ENCODE data around the gene CHD1L. TPM values are rescaled to one million over a fixed set of nuclear protein-coding genes. Genes with fewer than 3 reads are reported as not detected.
"Not testable (repeated sequence)": the region's sequence is repeated elsewhere in the genome, so short reads cannot be mapped to it uniquely, and the experiment has no call there.

The CHD1L gene
- total RNA-seq (2022) (73.6 and 81.5 TPM in 2 replicates), Bru-seq, nascent RNA (percentile 93 among the genes with signal in this experiment), BruChase-seq, experiment 1, labeled RNA remaining after a 6-hour chase (percentile 84 among the genes with signal in this experiment), BruChase-seq, experiment 2, labeled RNA remaining after a 2-hour chase (percentile 95 among the genes with signal in this experiment)
- long read RNA-seq, transcript CHD1L-203 (17 exons, 2,358 nt) = minor isoform, 9 of 275 reads
- long read RNA-seq, transcript CHD1L-202 (23 exons, 2,967 nt) = major isoform, 182 of 275 reads
- long read RNA-seq, partial matches to known transcripts = 18 of 275 reads
- long read RNA-seq, other reads (novel, unspliced or antisense) = 64 of 275 reads

GRCh38 chr1:147242449-147243227 is at the start of gene CHD1L:
Gene CHD1L (plus strand): TSS chr1:147242684. CDS start chr1:147242704, 20 bp downstream.
- no peaks in the 10 kb centered on the region for H3K27me3 Mint-ChIP-seq (ENCODE audit: insufficient read depth, unreplicated experiment)
- BruUV-seq (replicated peaks) = no TSS peak
- intact Hi-C loops (cut with micrococcal nuclease) = loop anchor here (1.0 to 10.0 kb wide), 6 partner anchors 30 to 308 kb away; partner anchors contain the start of genes NBPF12 and PRKAB2
- peaks cover 42% of the 10 kb centered on the region for H3K4me1 Mint-ChIP-seq (ENCODE audit: insufficient read depth, unreplicated experiment)
- no peaks in the 10 kb centered on the region for H3K9me3 Mint-ChIP-seq (ENCODE audit: unreplicated experiment)
- POLR2A ChIA-PET = interaction anchor here (0.6 to 7.0 kb wide), 28 partner anchors 10 to 304 kb away, joined by 3 to 298 read pairs (median 4); partner anchors contain the start of genes FMO5 and PRKAB2
- DNase-seq (ENCODE audit: unreplicated experiment) = peak; percentile 98
- H3K4me3 Mint-ChIP-seq (ENCODE audit: unreplicated experiment) = peak within 1 kb of the TSS; percentile 70
- CTCF ChIA-PET = interaction anchor here (0.6 to 4.0 kb wide), 37 partner anchors 10 to 219 kb away, joined by 3 to 131 read pairs (median 4); partner anchors contain the start of genes FMO5 and PRKAB2
- H3K36me3 Mint-ChIP-seq (ENCODE audit: insufficient read depth, unreplicated experiment) = no peaks in the 10 kb centered on the region
- H3K27ac Mint-ChIP-seq (ENCODE audit: low read depth, unreplicated experiment) = peak within 1 kb of the TSS; percentile 71
- TF ChIP-seq, protein P1, sequence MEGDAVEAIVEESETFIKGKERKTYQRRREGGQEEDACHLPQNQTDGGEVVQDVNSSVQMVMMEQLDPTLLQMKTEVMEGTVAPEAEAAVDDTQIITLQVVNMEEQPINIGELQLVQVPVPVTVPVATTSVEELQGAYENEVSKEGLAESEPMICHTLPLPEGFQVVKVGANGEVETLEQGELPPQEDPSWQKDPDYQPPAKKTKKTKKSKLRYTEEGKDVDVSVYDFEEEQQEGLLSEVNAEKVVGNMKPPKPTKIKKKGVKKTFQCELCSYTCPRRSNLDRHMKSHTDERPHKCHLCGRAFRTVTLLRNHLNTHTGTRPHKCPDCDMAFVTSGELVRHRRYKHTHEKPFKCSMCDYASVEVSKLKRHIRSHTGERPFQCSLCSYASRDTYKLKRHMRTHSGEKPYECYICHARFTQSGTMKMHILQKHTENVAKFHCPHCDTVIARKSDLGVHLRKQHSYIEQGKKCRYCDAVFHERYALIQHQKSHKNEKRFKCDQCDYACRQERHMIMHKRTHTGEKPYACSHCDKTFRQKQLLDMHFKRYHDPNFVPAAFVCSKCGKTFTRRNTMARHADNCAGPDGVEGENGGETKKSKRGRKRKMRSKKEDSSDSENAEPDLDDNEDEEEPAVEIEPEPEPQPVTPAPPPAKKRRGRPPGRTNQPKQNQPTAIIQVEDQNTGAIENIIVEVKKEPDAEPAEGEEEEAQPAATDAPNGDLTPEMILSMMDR (IDR thresholded peaks at IDR 0.05; ENCODE audit: unreplicated experiment) = peak; percentile 97

DNA sequence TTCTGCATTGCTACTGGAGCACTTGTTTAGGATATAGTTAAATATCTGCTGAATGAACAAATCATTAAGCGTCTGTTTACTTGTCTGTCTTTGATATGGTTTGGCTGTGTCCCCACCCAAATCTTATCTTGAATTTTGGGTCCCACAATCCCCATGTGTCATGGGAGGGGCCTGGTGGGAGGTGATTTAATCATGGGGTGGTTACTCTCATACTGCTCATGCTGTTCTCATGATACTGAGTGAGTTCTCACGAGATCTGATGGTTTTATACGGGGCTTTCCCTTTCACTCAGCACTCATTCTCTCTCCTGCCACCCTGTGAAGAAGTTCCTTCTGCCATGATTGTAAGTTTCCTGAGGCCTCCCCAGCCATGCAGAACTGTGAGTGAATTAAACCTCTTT is 45.2 kb upstream of the CHD1L start:
- intact Hi-C loops (cut with micrococcal nuclease); DNase-seq (ENCODE audit: unreplicated experiment); H3K4me3 Mint-ChIP-seq (ENCODE audit: unreplicated experiment); BruUV-seq (replicated peaks); H3K27me3 Mint-ChIP-seq (ENCODE audit: insufficient read depth, unreplicated experiment); H3K27ac Mint-ChIP-seq (ENCODE audit: low read depth, unreplicated experiment); H3K36me3 Mint-ChIP-seq (ENCODE audit: insufficient read depth, unreplicated experiment); H3K9me3 Mint-ChIP-seq (ENCODE audit: unreplicated experiment); H3K4me1 Mint-ChIP-seq (ENCODE audit: insufficient read depth, unreplicated experiment): not testable (repeated sequence)
- ChIA-PET POLR2A (interaction anchor here (1.7 kb wide), 1 partner anchor 12 kb away, joined by 4 read pairs; no protein-coding TSS in a partner anchor), CTCF (interaction anchor here (0.7 to 1.2 kb wide), 2 partner anchors 10 to 153 kb away, joined by 3 to 4 read pairs; no protein-coding TSS in a partner anchor)

DNA sequence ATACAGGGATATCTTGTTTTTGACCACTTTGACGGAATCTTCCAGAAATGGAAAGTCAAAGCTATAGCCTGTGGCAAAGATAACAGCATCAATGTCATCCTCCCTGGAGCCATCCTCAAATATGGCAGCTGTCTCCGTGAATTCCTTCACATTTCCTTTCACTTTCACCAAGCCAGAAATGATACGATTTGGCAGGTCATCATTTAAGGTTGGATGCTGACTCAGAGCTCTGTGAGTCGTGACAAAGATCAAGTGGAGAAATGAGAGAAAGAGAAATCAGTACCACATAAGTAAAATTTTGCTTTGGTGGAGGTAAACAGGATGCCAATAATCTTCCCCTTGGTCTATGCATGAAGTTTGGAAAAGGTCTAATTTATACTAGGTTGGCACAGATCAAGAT is 41.2 kb upstream of the CHD1L start:
- Mint-ChIP-seq H3K36me3 (ENCODE audit: insufficient read depth, unreplicated experiment) (no peaks in the 10 kb centered on the region), H3K4me1 (ENCODE audit: insufficient read depth, unreplicated experiment) (peaks cover 6% of the 10 kb centered on the region), H3K27ac (ENCODE audit: low read depth, unreplicated experiment) (no peak overlapping the region), H3K27me3 (ENCODE audit: insufficient read depth, unreplicated experiment) (no peaks in the 10 kb centered on the region), H3K9me3 (ENCODE audit: unreplicated experiment) (no peaks in the 10 kb centered on the region), H3K4me3 (ENCODE audit: unreplicated experiment) (no peak overlapping the region)
- intact Hi-C loops (cut with micrococcal nuclease) = no loop called here
- TF ChIP-seq, protein P1 (IDR thresholded peaks at IDR 0.05; ENCODE audit: unreplicated experiment) = no peak
- BruUV-seq (replicated peaks) = no TSS peak
- POLR2A ChIA-PET = interaction anchor here (1.3 to 2.5 kb wide), 3 partner anchors 24 to 41 kb away, joined by 3 to 15 read pairs (median 5); partner anchors contain the start of genes CHD1L and FMO5
- CTCF ChIA-PET = interaction anchor here (0.7 to 1.1 kb wide), 4 partner anchors 14 to 42 kb away, joined by 3 to 5 read pairs (median 4); no protein-coding TSS in a partner anchor
- peak; percentile 15 for DNase-seq (ENCODE audit: unreplicated experiment)

DNA sequence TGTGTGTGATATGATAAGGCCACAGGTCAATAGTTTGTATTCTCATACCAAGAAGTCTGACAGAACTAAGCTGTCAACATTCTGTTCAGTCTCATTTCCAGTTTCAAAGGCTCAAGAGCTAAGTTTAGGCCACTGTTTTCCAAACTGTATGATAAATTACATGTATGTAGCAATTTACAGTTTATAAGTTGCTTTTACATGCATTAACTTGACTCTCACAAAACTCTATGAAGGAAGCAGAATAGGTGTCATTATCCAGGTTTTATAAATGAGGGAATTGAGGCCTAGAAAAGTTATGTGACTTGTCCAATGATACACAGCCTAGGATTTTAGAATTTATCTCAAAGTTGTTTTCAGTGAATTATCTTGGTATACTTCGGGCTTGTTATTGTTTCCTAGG is 40.7 kb upstream of the CHD1L start:
- H3K27ac Mint-ChIP-seq (ENCODE audit: low read depth, unreplicated experiment) = no peak overlapping the region
- H3K27me3 Mint-ChIP-seq (ENCODE audit: insufficient read depth, unreplicated experiment) = no peaks in the 10 kb centered on the region
- CTCF ChIA-PET = interaction anchor here (0.7 to 1.1 kb wide), 3 partner anchors 20 to 41 kb away, joined by 3 to 5 read pairs (median 3); no protein-coding TSS in a partner anchor
- no peak for DNase-seq (ENCODE audit: unreplicated experiment)
- no peaks in the 10 kb centered on the region for H3K36me3 Mint-ChIP-seq (ENCODE audit: insufficient read depth, unreplicated experiment)
- POLR2A ChIA-PET = interaction anchor here (1.3 to 2.5 kb wide), 3 partner anchors 24 to 41 kb away, joined by 3 to 15 read pairs (median 5); partner anchors contain the start of genes CHD1L and FMO5
- H3K4me1 Mint-ChIP-seq (ENCODE audit: insufficient read depth, unreplicated experiment) = peaks cover 6% of the 10 kb centered on the region
- no peaks in the 10 kb centered on the region for H3K9me3 Mint-ChIP-seq (ENCODE audit: unreplicated experiment)
- TF ChIP-seq, protein P1 (IDR thresholded peaks at IDR 0.05; ENCODE audit: unreplicated experiment) = no peak
- no TSS peak for BruUV-seq (replicated peaks)
- H3K4me3 Mint-ChIP-seq (ENCODE audit: unreplicated experiment) = no peak overlapping the region
- intact Hi-C loops (cut with micrococcal nuclease) = no loop called here

All from MCF 10A (cell line).